Endometrial microvascular endothelial cells (primary cell): ENCODE measurements around the gene CEACAM21. TPM values are rescaled to one million over a fixed set of nuclear protein-coding genes. Genes with fewer than 3 reads are reported as not detected.

ENCODE experiments used
- in situ Hi-C: cut with HindIII; loops from 2 replicates; pipeline ENCODE4 v1.10.0; 2017; ENCODE audit warnings: low sequenced_read_pairs, low pct_unique_long_range_greater_than_20kb; ENCODE audit errors: inconsistent ontology term
- total RNA-seq: library from RNA; depleted of rRNA; stranded (reverse); fragments of >200 nt; gene quantifications from one replicate; pipeline ENCODE4 v1.2.3, GENCODE V29; 2015; ENCODE audit errors: inconsistent ontology term

CEACAM21 gene
- total RNA-seq, 1 donor from 2014 or later = 1.5 TPM

GRCh38 chr19:41604831-41605230, 28.9 kb downstream of the CEACAM21 start:
- in situ Hi-C loops = no loop called here

DNA sequence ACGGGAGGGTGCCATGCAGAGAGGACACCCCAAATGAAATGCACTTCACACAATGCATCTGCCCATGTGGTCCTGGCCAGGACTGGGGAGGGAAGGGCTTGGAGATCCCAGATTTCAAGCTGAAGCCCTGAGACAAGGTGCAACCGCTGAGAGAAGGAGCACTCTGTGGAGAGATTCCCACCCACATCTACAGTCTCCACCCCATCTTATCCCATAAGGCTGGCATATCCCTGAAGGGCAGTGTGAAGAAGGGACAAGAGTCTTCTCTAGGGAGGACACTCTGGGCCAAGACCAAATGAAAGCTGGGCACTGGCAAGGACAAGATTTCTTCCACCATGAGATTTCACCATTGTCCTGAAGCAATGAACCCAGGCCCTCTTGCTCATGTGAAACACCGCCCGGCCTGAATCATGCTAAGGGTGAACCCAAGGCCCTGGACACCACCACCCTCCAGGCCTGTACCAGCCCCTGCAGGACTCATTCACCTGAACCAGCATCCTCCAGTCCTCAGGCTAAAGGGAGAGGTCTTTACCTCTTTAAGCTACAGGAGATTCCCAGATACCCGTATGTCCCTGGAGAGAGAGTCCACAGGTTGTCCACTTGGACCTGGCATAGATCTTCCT, 30.4 kb downstream of the CEACAM21 start:
- in situ Hi-C loops = no loop called here

DNA sequence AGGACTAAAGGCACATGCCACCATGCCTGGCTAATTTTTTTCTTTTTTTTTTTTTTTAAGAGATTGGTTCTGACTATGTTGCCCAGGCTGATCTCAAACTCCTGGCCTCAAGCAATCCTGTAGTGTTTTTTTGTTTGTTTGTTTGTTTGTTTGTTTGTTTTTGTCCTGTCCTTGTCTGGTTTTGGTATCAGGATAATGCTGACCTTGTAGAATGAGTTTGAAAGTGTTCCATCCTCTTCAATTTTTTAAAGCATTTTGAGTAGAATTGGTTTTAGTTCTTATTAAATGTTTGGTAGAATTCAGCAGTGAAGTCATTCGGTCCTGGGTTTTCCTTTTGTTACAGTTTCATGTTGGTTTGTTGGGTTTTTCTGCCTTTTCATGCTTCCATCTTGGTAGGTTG, 31.7 kb downstream of the CEACAM21 start:
- in situ Hi-C loops = no loop called here

- in situ Hi-C loops = no loop called here
Observed at GRCh38 chr19:41610789-41611188, 34.8 kb downstream of the CEACAM21 start.

- in situ Hi-C loops = no loop called here
Observed at GRCh38 chr19:41612483-41612882, 36.5 kb downstream of the CEACAM21 start.

GRCh38 chr19:41615207-41615606, 39.2 kb downstream of the CEACAM21 start:
- in situ Hi-C loops = no loop called here

DNA sequence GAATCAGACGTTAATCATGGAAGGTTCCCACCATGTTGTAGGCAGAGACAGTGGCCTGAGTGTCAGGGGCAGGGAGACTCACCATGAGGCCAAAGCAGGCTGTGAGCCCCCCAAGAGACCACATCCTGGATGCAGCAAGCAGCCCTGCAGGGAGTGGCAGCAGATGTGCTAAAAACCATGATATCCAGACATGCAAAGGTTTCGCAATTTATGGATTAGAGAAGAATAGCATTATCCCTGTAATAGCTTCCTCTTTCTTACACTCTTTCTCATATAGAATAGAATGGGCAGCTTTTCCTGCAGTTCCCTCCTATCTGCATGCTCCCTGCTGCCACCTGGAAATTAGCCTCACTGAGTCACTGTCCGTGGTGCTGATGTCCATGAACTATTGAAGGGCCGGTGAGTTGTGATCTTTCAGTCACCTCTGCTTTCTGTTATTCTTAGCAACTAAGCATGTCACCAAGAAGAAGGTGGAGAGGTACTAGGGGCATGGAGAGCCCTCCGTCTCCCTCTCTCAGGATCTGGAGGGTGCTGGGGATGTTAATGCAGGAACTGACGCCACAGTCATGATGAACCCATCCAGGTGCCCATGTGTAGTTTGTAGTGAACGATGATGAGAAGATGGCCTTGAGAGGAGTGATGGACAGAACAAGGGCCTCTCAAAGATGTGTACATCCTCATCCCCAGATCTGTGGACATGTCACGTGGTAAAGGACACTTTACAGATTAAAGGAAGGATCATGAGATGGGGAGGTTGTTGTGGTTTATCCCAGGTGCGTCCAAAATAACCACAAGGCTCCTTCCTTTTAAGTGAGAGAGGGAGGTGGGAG, 41.0 kb downstream of the CEACAM21 start:
- in situ Hi-C loops = no loop called here

- in situ Hi-C loops = no loop called here
Observed at GRCh38 chr19:41617941-41618730, 42.2 kb downstream of the CEACAM21 start.

DNA sequence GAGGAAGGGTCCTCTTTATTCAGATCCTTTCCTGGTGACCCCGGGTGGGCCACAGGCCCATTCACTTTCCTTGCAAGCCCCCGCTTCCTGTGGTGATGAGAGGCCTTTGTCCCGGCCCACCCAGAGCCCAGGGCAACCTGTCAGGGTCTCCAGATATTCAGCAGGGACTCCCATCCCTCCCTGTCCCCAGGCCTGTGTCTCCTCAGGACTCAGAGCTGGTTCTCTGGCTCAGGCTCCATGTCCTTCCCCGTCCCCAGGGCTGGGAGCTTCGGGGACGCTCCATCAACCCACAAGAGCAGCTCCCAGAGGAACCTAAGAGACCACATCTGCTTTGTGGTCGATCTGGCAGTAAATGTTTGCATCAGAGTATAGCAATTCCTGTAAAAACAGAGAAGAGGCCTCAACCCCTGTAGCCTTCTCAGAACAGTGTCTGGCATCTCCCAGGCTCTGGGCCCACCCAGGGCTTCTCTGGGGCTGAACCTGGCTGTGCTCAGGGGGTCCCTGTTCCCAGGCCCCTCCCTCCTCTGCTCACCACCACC, 43.1 kb downstream of the CEACAM21 start:
- in situ Hi-C loops = no loop called here

DNA sequence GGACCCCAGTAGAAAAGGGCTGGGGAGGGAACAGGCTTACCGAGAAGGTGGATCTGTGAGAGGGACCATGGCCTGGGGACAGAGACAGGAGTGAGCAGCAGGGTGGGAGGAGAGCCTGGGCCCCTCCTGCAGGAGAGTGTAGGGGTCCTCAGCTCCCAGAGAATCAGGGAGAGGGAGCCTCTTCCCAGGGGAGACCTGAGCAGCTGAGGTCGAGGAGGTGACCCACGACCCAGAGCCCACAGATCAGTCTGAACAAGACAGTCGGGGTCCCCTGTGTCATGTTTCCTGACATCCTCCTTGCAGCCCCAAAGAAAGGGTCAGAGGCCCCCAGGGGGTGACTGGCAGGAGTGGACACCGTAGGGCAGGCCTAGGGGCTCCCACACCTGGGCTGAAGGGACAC, 44.2 kb downstream of the CEACAM21 start:
- in situ Hi-C loops = no loop called here

DNA sequence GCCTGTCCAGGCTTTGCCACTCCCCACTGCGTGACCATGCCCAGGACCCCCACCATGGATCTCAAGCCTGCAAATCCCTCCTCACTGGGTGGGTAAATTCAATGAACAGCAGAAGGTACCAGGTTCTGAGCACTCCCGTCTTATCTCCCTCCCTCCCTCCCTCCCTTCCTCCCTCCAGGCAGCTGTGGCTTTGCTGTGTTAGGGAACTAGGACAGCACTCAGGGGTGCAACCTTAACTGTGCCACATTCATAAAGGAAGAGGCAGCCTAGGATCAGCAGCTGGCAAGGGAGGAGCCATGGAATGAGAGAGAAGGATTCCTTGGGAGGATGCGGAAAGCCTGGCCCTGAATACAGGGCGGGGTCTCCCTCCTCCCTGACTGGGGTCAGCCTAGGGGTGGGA, 45.3 kb downstream of the CEACAM21 start:
- in situ Hi-C loops = no loop called here

GRCh38 chr19:41621654-41622053, 45.7 kb downstream of the CEACAM21 start:
- in situ Hi-C loops = no loop called here

DNA sequence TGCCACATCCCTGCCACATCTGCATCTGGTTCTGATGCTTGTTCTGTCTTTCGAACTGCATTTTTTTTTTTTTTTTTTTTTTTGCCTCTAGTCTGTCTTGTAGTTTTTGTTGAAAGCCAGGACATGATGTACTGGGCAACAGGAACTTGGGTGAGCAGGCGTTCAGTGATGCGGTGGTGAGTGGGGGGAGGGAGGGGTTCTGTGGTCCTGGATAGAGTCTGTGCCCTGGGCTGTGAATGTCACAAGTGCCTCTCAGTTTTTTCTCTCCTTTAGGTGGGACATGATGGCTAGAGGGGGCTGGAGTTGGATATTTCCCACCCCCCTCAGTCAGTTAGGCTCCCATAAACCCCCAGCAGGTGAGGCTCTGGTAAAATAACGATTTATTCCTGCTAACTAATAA, 47.4 kb downstream of the CEACAM21 start:
- in situ Hi-C loops = no loop called here

DNA sequence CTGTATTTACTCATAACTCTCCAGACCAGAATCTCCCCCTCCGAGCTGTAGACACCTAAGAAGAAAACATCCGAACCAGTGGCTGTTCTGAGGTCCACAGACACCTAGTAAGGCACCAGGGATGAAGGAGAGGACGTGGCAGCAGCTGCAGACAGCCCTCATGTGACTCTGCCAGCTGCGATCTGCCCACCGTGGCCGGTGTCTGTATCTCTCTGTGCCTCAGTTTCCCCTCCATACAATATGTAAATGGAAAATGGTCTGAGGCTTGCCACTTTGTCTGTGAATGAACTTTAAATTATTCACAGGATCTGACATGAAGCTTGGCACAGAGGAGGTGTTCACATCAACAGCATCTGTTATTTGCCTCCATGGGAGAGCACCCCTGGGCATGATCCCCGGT, 48.5 kb downstream of the CEACAM21 start:
- in situ Hi-C loops = no loop called here

- in situ Hi-C loops = no loop called here
Observed at GRCh38 chr19:41624937-41625336, 49.0 kb downstream of the CEACAM21 start.

DNA sequence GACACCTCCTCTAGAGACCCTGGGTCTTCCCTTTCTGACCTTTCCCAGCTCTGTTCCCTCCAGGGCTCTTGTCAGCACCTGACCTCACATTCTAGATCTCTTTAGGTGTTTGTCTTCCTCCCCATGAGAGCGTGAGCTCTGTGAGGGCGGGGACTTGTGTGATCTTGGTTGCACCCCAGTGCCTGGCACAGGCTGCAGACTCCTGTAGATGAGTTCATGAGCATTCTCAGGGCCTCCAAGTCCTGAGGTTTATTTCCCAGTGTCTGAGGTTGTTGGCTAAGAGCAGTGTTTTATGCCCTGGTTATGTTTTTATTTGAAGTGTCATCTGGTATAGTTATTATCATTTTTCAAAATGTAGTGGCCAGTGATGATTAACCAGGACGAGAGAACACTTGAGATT, 50.3 kb downstream of the CEACAM21 start:
- in situ Hi-C loops = no loop called here

- in situ Hi-C loops = no loop called here
Observed at GRCh38 chr19:41626877-41627276, 50.9 kb downstream of the CEACAM21 start, which contains the start of gene CEACAM4. Gene CEACAM4, minus strand, starts transcription at chr19:41627074. Its CDS starts 111 bp downstream, at chr19:41626963.

- in situ Hi-C loops = no loop called here
Observed at GRCh38 chr19:41627966-41628675, 52.2 kb downstream of the CEACAM21 start.
